HG03175 (cell line): ENCODE results near the gene PGM2L1.
"Not testable (repeated sequence)": the region's sequence is repeated elsewhere in the genome, so short reads cannot be mapped to it uniquely, and the experiment has no call there.

ENCODE experiments used
- ATAC-seq: cut with Tn5 transposase; IDR thresholded peaks from one replicate; pipeline ENCODE4 v1.9.1; 2021; ENCODE audit warnings: mild to moderate bottlenecking, moderate library complexity; ENCODE audit not compliant: unreplicated experiment

PGM2L1 gene

DNA sequence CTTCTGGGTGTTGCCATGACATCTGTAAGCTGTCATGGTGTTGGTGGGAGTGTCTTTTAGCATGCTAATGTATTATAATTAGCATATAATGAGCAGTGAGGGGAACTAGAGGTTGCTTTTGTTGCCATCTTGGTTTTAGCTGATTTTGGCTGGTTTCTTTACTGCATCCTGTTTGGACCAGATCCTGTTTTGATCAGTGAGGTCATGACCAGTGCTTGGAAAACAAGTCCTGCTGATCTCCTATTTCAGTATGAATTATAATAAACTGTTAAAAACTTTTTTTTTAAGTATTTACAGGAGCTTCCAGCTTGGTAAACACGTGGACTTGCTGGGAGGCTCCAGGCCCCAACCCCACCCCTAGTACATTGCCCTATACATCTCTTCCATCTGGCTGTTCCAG is 56.3 kb downstream of the PGM2L1 start:
- no peak for ATAC-seq

DNA sequence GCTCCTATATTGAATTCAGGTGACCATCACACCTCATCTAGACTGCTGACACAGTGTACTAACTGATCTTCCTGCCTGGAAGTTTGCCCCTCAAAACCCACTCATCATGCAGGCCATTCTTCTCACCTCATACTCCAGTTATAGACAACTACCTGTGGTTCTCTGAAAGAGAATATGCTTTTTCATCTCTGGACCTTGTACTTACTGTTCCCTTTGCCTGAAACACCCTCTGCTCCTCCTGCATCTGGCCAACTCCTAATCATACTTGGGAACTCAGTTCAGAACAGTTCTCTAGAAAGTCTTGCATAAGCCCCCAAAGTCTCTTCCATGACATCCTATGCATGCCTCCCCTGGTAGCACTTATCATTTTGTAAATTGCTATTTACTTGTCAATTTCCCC is 58.6 kb downstream of the PGM2L1 start:
- ATAC-seq, result no peak

DNA sequence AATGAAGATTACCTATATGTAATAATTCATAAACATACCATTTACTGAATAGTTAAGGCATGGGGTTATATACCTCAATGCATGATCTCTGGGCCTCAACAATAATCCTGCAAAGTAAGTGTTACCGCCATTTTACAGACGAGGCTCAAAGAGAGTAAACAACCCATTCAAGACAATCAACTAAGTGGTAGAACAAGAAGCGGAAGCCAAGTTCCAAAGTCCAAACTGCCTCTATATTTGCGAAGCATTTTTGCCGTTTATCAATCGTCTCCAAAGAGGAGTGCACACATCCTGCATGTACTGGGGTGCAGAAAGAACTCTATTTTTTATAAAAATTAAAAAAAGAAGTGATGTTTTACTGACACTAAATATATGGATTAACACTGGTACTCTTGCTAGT is 59.3 kb downstream of the PGM2L1 start:
- ATAC-seq, result no peak

DNA sequence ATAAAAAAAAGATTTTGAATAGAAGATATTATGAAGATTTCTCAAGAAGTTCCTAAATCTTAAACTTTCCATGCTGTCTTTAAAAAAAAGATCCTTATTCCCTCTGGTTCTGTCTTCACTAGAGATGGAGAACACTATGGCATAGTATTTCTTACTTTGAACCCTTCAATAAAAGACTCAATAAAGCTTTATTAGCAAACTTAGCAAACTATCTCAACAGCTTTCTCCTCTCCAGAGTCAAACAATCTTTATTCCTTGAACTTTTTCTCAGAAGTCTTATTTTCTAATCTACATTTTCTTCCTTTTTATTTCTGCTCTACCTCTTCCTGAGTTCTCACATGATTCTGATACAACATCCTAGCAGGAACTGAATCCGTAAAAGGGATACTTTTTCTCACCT is 65.0 kb downstream of the PGM2L1 start:
- ATAC-seq, result no peak

DNA sequence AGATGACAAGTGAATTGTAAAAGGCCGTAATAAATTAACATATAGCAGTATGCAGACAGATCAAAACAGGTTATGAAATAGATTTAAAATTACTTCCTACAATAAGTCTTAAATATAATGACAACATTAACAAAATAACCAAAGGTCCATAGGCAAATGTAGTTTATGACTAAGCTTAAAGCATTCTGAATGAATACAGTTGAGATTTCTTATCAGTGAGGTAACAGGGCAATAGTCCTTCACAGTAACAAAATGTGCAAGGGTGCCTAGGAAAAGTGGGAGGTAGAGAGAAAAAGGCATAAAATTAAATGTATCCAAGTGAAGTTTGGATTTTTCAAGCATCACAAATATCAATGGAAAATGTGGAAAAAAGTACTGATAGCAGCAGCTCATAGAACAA is 65.9 kb downstream of the PGM2L1 start:
- ATAC-seq, result no peak

DNA sequence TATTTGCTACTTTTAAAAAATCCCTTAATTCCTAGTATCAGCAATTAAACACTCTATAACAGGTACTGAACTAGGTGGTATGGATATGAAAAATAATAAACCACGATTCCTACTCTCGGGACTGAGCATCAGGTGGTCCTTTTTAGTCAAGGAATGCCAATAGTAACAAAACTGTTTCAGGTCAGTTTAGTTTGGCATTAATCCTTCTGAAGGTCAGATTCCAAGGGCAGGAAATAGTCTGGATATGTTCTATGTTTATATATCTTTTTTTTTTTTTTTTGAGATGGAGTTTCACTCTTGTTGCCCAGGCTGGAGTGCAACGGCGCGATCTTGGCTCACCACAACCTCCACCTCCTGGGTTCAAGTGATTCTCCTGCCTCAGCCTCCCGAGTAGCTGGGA is 67.2 kb downstream of the PGM2L1 start:
- ATAC-seq, result not testable (repeated sequence)

DNA sequence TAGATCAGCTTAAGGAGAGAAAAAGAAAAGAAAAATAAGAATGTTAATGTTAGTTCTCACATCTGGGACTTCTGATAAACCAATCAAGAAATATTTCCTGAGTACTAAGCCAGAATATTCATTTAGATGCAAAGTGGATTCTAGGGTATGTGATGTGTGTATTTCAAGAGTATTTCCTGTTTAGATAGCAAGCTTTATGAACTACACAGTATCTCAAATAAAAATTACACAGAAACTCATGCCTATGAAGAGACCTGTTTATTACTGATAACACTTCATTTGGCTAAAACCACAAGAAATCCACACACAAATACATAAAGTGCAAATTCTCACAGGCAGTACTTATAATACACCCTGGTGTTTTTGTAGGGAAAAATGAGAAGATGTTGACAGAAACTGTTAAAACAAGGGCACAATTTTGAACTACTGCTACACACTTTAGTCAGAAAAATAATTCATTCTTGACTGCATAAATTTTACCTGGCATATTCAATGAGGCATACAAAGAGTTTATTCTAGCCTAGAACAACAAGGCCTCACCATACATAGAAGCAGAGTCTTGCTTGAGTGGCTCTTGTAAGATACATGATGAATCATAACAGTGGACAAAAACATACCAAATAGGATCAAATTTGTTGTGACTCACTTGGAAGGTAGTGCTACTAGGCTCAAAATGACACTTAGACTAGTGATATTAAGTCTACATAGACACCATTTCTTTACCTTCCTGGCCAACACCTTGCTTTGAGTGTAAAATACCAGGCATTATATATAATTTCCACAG is 68.0 kb downstream of the PGM2L1 start:
- ATAC-seq, result no peak

DNA sequence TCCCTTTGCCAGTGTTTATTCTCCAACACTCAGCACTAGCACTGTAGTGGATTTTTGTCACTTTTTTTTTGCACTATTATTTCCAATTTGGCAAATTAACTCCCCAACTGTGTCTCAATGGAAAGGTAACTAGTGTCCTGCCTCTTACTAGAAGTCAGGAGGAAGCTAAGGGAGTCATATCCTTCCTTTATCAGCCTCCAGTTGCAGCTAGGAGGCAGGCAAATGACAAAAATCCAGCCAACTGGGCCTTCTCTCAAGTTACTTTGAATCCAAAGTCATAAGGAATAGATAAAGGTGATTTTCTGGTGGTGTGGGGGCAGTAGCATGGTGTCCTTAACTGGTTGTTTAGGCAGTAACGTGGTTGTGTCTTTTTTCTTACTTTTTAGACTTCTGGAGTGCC is 71.2 kb downstream of the PGM2L1 start:
- no peak for ATAC-seq

DNA sequence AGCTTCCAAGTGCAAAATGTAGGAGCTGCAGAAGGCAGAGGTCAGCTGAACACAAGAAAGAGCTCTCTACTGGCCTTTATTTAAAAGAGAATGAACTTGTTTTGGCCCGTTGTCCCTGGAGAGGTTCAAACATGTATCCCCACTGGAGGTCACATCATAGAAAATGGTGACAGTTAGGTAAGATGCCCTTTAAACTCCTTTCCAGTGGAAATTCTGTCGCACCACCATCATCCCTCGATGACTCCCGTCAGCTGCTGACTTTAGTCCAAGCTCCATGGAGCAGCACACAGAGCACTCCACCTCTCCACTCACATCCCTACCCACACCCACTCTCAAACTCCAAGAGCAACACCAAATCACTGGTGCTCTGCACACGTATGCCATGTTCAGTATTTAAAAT is 71.6 kb downstream of the PGM2L1 start:
- ATAC-seq, result no peak

DNA sequence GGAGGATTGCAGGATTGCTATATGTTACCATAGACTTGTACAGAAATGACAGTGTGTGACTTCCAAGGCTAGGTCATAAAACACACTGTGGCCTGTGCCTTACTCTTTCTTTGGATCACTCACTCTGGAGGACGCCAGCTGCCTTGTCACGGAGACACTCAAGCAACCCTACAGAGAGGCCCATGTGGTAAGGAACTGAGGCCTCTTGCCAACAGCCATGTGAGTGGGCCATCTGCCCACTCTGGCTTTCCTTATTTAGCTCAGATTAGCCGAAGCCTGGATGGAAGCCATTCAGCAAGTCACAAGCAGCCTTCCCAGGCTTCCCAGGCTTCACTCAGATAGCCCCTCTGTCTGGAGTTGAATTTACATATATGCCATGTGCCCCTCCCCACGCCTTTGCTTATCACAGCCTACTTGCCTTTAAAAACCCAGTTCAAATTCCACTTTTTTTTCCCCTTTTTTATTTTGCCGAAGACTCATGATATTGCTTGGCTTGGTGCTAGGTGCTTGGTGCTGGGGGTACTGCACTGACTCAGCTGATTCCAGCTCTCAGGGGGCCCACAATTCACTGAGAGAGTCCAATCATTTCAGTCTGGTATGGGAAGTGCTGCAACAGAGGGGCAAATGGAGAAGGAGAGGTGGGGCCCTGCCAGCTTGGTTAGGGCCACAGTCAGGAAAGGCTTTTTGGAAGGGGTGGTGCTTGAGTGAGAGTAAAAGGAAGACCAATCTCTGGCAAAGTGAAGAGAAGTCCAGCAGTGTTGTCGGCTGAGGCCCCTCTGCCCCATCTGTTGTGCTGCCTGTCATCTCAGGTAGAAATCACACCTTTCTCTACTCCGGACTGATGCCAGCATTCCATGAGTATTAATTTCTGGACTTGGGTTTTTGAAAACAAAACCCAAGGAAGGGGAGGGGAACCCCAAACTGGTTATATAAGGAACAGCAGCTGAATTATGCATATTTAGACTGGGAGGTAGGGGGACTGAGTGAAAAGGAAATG is 72.3 kb downstream of the PGM2L1 start:
- ATAC-seq, result no peak

DNA sequence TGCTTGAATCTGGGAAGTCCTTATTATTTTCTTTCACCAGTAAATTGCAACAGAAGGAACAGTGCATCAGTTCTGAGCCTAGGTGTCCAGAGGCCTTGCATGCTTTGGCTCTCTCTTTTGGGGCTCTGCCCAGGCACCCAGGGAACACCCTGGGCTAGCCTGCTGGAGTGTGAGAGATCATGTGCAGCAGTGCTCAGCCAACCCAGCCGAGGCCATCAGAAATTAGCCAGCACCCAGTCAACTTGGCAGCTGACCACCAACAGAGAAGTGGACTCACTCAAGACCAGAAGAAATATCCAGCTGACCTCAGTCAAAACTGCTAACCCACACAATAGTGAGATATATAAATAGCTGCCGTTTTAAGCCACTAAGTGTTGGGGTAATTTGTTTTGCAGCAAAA is 75.6 kb downstream of the PGM2L1 start:
- no peak for ATAC-seq

DNA sequence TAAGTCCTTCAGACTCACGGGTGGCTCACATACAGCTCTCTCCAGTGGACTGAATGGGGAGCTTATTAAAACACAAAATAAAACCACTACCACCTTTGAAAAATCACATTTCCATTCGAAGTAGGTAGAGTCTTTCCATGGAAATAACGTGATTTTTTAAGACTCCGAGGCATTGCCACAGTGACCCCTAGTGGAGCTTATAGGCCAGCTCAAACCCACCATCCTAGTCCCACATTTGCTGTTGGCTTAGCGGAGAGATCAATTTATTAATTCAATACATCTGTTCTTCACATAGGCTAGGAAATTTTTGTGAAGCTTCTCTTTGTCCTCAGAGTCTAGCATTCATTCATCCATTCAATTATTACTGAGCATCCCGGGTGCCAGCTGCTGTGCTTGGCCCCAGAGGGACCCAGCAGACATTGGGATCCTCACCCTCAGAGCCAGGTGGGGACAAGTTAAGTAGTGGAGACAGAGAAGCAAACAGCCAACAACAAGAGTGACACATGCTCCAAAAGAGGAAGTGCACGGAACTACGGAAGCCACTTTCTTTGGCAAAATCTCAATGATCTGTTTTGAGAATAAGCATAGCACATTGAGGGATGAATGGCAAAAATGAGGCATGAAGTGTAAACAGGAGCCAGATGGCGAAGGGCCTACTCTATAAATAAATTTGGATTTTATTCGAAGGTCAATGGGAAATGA is 76.6 kb downstream of the PGM2L1 start:
- no peak for ATAC-seq

DNA sequence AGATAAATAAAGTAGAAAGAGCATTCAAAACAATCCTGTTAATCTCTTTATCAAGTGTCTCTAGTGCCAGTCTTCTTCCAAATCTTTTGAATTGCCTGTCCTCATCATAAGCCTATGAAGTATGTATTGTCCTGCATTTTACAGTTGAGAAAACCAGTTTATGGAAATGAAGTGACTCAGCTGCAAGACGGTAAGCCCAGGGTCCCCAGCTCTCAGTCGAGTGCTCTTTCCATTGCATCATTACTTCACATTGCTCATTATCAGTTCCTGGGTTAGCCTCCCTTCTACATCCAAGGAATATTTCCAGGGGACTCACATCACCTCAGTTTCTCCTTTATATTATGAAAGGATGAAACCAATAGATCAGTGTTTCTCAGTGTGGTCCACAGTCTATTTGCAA is 77.7 kb downstream of the PGM2L1 start:
- ATAC-seq, result no peak

DNA sequence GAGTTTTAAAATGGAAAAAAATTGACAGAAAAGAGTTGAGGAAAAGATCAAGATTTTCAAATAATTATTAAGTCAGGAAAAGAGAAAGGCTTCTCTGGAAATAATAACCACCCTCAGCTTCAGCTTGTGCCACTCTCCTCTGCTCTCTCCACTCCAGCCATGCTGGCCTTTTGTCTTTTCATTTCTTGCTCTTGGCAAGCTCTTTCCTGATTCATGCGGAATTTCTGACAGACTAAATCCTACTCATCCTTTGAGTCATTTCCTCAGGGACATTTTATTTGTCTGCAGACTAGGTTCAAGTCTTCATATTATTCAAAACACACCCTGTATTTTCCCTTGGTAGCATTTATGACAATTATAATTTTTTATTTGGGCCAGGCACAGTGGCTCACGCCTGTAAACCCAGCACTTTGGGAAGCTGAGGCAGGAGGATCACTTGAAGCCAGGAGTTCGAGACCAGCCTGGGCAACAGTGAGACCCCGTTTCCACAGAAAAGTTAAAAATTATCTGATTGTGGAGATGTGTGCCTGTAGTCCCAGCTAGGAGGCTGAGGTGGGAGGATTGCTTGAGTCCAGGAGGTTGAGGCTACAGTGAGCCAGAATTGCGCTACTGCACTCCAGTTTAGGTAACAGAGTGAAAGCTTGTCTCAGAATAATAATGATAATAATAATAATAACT is 79.0 kb downstream of the PGM2L1 start:
- no peak for ATAC-seq

DNA sequence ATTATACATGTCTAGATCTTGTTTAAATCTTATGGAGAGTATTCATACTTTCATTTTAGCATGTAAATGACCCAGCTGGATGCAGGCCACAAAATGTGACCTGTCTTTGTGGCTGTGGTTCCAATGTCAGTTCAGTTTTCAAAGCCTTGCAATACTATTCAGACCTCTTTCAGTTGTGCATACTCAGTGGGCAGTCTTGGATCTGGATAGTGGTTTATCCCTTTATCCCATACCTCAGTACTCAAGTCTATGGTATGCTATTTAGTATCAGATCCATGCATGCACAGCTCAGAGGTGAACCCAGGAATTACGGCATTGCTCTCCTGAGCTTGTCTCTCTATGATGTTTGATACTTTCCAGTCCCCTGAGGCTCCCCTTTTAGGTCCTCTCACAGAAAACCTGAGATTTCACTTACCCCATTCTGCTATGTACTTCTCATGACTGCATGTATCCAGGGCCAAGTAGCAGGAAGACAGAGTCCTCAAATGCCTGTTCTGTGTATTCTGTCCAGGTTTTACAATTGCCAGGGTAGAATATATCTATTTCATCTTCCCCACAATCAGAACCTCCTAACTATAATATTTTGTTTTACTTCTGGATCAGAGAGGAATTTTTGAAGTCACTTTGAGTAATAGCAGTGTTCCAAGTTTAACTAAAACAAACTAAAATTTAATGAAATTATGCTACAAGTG is 79.8 kb downstream of the PGM2L1 start:
- no peak for ATAC-seq

DNA sequence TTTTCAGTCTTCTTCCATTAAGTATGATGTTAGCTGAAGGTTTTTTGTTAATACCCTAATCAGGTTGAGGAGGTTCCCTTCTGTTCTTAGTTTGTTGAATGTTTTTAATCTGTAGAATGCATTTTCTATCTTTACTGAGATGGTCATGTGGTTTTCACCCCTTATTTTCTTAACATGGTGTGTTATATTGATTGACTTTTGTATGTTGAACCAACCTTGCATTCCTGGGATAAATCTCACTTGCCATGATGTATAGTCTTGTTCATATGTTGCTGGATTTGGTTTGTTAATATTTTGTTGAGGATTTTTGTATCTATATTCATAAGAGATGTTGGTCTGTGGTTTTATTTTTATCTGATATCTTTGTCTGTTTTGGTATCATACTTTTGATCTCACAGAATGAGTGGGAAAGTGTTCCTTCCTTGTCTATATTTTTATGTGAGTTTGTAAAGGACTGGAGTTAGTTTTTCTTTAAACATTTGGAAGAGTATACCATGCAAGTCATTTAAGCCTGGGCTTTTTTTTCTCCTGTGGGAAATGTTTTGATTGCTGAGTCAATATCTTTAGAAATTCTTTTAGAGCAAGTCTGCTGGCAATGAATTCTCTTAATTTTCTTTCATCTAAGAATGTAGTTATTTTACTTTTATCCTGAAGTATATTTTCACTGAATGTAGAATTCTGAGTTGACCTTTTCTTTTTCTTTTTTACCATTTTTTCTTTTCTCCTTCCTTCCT is 81.3 kb downstream of the PGM2L1 start:
- ATAC-seq, result no peak

DNA sequence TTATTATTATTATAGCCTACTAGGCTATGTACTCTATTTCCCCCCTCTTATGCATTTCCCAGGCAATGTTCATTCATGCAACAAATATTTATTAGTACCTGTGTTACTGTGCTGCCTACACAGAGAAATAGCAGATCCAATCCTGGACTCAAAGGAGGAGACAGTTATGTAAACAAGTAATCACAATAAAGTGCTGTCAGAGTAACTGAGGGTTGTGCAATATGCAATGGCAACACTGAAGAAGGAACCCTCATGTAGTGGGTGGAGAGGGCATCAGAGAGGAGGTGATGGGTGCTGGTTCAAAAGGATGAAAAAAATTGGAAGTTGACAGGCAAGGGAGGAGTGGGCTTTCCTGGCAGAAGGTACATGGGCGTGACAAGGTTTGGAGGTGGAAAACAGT is 85.9 kb downstream of the PGM2L1 start:
- no peak for ATAC-seq

DNA sequence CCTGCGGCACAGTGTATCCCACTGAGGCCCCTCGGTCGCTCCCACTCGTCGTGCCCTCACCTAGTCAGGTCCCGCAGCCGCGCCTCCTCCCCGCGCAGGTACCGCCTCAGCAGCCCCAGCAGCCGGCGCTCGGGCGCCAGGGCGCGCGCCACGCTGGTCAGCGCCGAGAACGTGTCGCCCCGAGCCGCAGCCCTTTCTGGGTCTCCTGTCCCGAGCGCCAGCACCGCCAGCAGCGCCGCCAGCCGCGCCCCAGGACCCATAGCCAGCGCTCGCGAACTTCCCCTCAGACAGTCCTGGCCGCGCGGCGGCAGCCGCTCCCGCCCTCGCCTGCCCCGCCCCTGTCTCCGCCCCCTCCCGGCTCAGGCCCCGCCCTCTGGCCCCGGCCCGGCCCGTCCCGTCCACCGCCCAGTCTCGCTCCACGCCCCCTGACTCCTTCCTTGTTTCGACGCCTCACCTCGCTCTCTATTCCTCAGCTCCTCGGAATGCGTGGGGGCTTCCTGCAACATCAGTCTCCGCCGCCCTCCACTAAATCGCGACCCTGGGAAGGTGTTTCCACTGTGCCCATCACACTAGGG is 86.8 kb downstream of the PGM2L1 start, which contains the start of gene P4HA3:
Gene P4HA3 (minus strand): TSS at position 289 of the 575 bp plus-strand sequence. CDS start 29 bp downstream, at position 260.
- no peak for ATAC-seq

DNA sequence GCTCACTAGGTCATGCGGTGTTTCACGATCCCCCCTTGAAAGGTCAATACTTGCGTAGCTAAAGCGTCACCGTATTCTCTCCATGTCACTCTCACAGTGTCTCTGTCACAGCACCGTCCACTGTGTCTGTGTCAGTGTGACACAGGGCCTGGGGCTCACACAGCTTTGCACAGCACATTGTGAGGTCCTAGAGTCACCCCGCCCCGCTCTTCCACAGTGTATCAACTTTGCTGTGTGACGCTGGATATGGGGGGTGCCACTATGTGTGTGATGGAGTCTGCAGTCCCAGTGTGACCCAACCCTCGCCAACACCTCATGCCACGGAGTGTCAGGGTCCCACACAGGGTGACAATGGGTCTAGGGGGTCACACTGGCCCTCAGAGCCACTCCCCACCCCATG is 87.4 kb downstream of the PGM2L1 start:
- no peak for ATAC-seq
